ENCODE results near the gene STK26.

GRCh38 chrX:132030264-132030663 is 7.2 kb downstream of the STK26 start:
- no peak for TF ChIP-seq CTCF (IDR thresholded peaks at IDR 0.05; ENCODE audit: poor library complexity, severe bottlenecking)
- TF ChIP-seq REST (IDR thresholded peaks at IDR 0.05; ENCODE audit: borderline replicate concordance) = no peak
- no peak for TF ChIP-seq EZH2 (IDR thresholded peaks at IDR 0.05; ENCODE audit: borderline replicate concordance, insufficient read depth, low read length, poor library complexity, severe bottlenecking)
- no peak for TF ChIP-seq MXI1 (conservative IDR thresholded peaks at IDR 0.05; ENCODE audit: poor library complexity, severe bottlenecking)
- TF ChIP-seq EP300 (conservative IDR thresholded peaks at IDR 0.05; ENCODE audit: poor library complexity, severe bottlenecking) = no peak
- TF ChIP-seq RAD21 (conservative IDR thresholded peaks at IDR 0.05) = no peak
